ENCODE results near the gene TSPAN4. TPM values are rescaled to one million over a fixed set of nuclear protein-coding genes. Genes with fewer than 3 reads are reported as not detected.

The TSPAN4 gene
- polyA plus RNA-seq, 6 donors from 2014 or later = 1.5 to 3.4 (median 2.8) TPM; not detected in 1

DNA sequence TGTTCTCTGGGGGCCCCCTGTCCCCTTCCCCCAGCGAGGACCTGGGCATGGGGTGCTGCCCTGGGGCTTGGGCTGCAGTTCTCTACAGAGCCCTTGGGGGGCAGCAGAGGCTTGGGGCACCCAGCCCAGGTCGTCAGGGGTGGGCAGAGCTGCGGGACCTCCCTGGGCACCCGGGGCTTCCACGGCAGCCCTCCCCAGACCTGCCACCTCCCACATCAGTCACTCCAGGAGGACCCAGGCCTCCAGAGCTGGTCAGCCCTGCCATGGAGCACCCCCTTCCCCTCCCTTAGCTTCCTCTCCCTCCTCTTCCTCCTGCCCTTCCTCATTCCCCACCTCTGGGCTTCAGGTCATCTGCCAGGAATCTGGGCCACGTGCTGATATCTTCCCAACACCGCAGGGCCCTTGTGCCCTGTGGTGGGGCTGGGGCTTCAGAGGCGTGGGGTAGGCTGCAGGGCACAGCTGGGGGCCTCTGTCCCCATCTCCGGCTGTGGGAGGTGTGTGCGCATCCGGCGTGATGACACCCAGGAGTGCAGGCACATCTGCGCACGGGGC is 5.8 kb downstream of the TSPAN4 start:
- Mint-ChIP-seq H3K36me3 (no peaks in the 10 kb centered on the region), H3K27ac (peak overlapping the region in 1 of 6 donors; percentile 70), H3K4me1 (peaks cover 7 to 23% (median 10%) of the 10 kb centered on the region in 3 donors), H3K9me3 (no peaks in the 10 kb centered on the region), H3K27me3 (peaks cover 0 to 33% (median 5%) of the 10 kb centered on the region in 3 donors), H3K4me3 (peak overlapping the region in 7 of 8 donors; percentile 23 to 77 (median 67))
- DNase-seq (peak; percentile 65), ATAC-seq (ENCODE audit: low read depth in 2 of 2) (peak; percentile 53 to 65)

DNA sequence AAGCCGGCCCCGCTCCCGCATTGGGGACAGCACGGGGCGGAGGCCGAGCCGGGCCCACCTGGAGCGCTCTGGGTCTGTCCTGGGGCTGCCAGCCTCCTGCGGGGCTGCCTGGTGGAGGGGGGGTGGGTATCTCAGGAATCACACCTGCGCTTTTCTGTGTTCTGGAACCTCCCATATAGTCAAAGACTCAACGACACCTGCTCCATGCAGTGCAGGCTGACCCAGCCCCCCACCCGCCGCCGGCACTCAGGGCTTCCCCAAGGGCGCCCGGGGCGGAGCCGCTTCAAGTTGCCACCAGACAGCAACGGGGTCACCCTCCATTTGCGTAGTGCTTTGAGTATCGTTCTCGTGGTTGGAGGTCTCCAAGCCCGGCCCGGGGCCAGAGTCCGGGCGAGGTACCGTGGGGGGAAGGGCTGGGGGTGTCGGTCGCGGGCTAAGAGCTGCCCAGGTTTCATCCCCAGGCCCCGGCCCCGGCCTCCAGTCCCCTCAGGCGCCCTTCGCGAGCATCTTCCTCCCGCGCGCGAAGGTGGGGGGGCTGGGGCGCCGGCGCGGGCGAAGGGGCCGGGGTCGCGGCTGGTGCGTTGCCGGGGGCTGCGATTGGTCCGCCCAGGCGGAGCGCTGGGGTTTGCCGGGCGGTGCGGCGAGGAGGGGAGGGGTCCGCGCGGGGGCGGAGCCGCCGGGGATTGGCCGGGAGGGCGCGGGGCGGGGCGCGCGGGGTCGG is 6.6 kb downstream of the TSPAN4 start:
- no peak for DNase-seq
- peak overlapping the region in 2 of 6 donors; percentile 63 to 66 for H3K27ac Mint-ChIP-seq

DNA sequence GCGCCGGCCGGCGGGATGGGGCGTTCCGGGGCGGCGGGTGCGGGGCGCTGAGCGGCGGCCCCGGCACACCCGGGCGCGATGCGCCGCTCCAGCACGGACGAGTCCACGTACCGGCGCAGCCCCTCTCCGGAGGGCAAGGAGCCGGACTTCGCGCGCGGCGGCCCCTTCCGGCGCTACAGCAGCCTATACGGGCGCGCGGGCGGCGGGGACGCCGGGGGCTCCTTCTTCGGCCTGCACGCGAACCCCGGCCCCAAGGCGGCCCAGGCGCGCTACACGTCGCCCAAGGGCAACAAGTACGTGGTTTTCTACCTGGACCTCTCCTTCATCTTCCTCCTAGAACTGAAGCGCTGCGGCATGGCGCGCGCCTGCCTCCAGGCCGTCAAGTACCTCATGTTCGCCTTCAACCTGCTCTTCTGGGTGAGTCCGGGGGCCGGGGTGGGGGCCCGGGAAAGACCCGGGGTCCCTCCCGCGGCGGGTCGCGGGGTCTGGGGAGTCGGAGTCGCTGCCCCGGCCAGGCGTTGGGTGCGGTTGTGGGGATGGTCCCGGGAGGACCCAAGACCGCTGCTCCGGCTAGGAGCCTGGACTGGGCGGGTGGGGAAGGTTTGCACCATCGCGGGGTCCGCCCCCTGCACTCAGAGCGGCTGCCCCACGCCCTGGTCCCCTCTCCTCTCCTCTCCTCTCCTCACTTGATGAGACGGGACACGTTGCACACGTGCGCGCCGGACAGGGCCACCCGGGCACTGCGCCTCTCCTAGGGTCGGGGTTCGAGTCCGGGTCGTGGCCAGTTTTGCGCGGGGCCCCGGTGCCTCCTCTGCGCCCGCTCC is 7.5 kb downstream of the TSPAN4 start:
- H3K4me1 Mint-ChIP-seq = peaks cover 0 to 8% (median 0%) of the 10 kb centered on the region in 3 donors
- ATAC-seq (ENCODE audit: low read depth in 2 of 2) (peak; percentile 21 to 22), DNase-seq (no peak)
- H3K36me3 Mint-ChIP-seq = no peaks in the 10 kb centered on the region
- H3K27ac Mint-ChIP-seq = no peak overlapping the region
- peak overlapping the region; percentile 33 to 87 (median 69) for H3K4me3 Mint-ChIP-seq
- H3K27me3 Mint-ChIP-seq = peaks cover 0 to 21% (median 0%) of the 10 kb centered on the region in 3 donors
- H3K9me3 Mint-ChIP-seq = no peaks in the 10 kb centered on the region

More for the DNA sequence above, 6.6 kb downstream of the TSPAN4 start:
- H3K36me3 Mint-ChIP-seq = no peaks in the 10 kb centered on the region
- H3K4me3 Mint-ChIP-seq = peak overlapping the region; percentile 27 to 90 (median 84)
- H3K9me3 Mint-ChIP-seq = no peaks in the 10 kb centered on the region
- peaks cover 0 to 27% (median 0%) of the 10 kb centered on the region in 3 donors for H3K27me3 Mint-ChIP-seq
- peak; percentile 47 to 60 for ATAC-seq (ENCODE audit: low read depth in 2 of 2)
- peaks cover 2 to 15% (median 4%) of the 10 kb centered on the region in 3 donors for H3K4me1 Mint-ChIP-seq

DNA sequence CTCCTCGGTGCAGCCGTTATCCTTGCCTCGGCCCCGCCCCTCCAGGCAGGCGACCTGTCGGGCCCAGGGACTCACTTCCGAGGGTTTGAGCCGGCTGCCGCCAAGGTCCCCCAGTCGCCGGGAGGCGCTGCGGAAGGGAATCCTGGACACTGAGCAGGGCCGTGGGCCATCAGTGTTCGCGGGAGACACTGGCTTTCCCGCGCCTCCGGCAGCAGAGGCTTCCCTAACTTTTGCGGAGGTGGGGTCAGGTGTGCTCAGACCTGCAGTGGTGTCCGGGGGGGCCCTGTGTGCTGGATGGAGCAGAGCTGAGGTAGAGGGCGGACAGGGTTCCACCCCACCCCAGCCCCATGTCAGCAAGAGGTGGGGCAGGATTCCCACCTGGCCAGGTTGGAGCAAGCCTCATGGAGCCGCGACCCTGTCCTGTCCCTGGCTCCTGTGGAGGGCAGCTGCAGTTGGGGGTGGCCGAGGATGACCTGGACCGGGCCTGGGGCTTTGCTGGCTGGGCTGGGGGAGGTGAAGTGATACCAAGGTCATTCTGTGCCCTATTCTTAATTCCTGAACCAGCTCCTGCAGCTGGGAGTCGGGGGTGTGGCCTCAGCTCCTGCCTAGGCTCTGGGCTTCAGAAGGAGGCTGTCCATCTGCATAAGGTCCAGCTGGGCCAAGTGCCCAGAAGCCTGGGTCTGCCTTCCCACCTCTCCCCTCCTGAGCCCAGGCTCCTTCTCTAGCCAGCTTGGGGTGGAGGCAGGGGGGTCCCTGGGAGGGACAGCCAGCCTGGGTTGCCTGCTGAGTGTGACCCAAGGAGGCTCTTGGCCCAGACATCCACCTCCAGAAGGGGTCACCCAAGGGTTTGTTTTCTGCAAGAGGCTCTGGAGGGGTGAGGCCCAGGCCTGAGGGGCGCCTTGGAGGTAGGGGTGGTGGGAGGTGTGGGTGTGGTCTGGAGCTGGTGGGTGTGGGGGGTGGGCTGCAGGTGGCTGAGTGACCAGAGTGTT is 8.4 kb downstream of the TSPAN4 start:
- ATAC-seq (ENCODE audit: low read depth in 2 of 2) = no peak
- DNase-seq = no peak
- H3K9me3 Mint-ChIP-seq = no peaks in the 10 kb centered on the region
- H3K4me3 Mint-ChIP-seq = peak overlapping the region in 6 of 8 donors; percentile 28 to 80 (median 68)
- peak overlapping the region in 2 of 6 donors; percentile 12 to 47 for H3K27ac Mint-ChIP-seq
- H3K27me3 Mint-ChIP-seq = peaks cover 0 to 18% (median 0%) of the 10 kb centered on the region in 3 donors
- H3K4me1 Mint-ChIP-seq = peaks cover 0 to 6% (median 0%) of the 10 kb centered on the region in 3 donors
- no peaks in the 10 kb centered on the region for H3K36me3 Mint-ChIP-seq

DNA sequence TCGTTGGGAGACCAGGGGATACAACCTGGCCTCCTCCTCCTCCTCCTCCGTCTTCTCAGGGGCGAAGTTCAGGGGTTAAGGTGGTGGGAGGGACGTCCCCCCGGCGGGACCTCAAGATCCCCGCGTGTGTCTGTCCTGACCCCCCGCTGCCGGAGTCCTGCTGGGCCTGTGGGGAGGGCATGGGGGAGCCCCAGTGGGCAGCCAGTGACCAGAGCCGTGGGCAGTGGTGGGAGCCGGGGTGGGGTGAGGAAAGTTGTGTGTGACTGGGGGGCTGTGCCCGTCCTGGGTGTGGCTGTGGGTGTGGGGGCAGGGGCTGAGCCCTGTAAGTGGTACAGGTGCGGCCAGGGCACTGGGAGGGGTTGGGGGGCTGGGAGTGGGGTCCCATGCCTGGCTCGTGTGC is 10.1 kb downstream of the TSPAN4 start:
- H3K27ac Mint-ChIP-seq = peak overlapping the region in 1 of 6 donors; percentile 64
- no peaks in the 10 kb centered on the region for H3K36me3 Mint-ChIP-seq
- no peaks in the 10 kb centered on the region for H3K9me3 Mint-ChIP-seq
- peak overlapping the region in 1 of 8 donors; percentile 50 for H3K4me3 Mint-ChIP-seq
- DNase-seq = no peak
- peaks cover 0 to 11% (median 0%) of the 10 kb centered on the region in 3 donors for H3K27me3 Mint-ChIP-seq
- ATAC-seq (ENCODE audit: low read depth in 2 of 2) = no peak
- peaks cover 0 to 6% (median 4%) of the 10 kb centered on the region in 3 donors for H3K4me1 Mint-ChIP-seq

GRCh38 chr11:853682-854448 is 11.2 kb downstream of the TSPAN4 start:
- Mint-ChIP-seq H3K27me3 (peaks cover 0 to 5% (median 0%) of the 10 kb centered on the region in 3 donors), H3K27ac (no peak overlapping the region), H3K9me3 (no peaks in the 10 kb centered on the region), H3K36me3 (no peaks in the 10 kb centered on the region), H3K4me3 (no peak overlapping the region), H3K4me1 (peaks cover 0 to 4% (median 0%) of the 10 kb centered on the region in 3 donors)
- ATAC-seq (ENCODE audit: low read depth in 2 of 2) (no peak), DNase-seq (no peak)

- Mint-ChIP-seq H3K4me3 (no peak overlapping the region), H3K4me1 (peaks cover 0 to 4% (median 0%) of the 10 kb centered on the region in 3 donors), H3K27me3 (no peaks in the 10 kb centered on the region), H3K9me3 (no peaks in the 10 kb centered on the region), H3K36me3 (no peaks in the 10 kb centered on the region), H3K27ac (no peak overlapping the region)
- DNase-seq (no peak), ATAC-seq (ENCODE audit: low read depth in 2 of 2) (no peak)
Measured at GRCh38 chr11:854601-855329, 12.1 kb downstream of the TSPAN4 start.

GRCh38 chr11:855330-855674 is 12.7 kb downstream of the TSPAN4 start:
- Mint-ChIP-seq H3K9me3 (no peaks in the 10 kb centered on the region), H3K27ac (no peak overlapping the region), H3K4me3 (no peak overlapping the region), H3K27me3 (no peaks in the 10 kb centered on the region), H3K4me1 (peaks cover 0 to 4% (median 0%) of the 10 kb centered on the region in 3 donors), H3K36me3 (no peaks in the 10 kb centered on the region)
- no peak for ATAC-seq (ENCODE audit: low read depth in 2 of 2)
- no peak for DNase-seq

- Mint-ChIP-seq H3K4me1 (peaks cover 0 to 4% (median 0%) of the 10 kb centered on the region in 3 donors), H3K36me3 (no peaks in the 10 kb centered on the region), H3K9me3 (no peaks in the 10 kb centered on the region), H3K27ac (no peak overlapping the region), H3K4me3 (no peak overlapping the region), H3K27me3 (no peaks in the 10 kb centered on the region)
- ATAC-seq (ENCODE audit: low read depth in 2 of 2) = no peak
- DNase-seq = no peak
Measured at GRCh38 chr11:855796-856195, 13.1 kb downstream of the TSPAN4 start.

GRCh38 chr11:856397-856796 is 13.7 kb downstream of the TSPAN4 start:
- H3K27me3 Mint-ChIP-seq = no peaks in the 10 kb centered on the region
- no peak overlapping the region for H3K4me3 Mint-ChIP-seq
- H3K4me1 Mint-ChIP-seq = peaks cover 0 to 4% (median 0%) of the 10 kb centered on the region in 3 donors
- no peak overlapping the region for H3K27ac Mint-ChIP-seq
- DNase-seq (no peak), ATAC-seq (ENCODE audit: low read depth in 2 of 2) (no peak)
- H3K9me3 Mint-ChIP-seq = no peaks in the 10 kb centered on the region
- H3K36me3 Mint-ChIP-seq = no peaks in the 10 kb centered on the region

DNA sequence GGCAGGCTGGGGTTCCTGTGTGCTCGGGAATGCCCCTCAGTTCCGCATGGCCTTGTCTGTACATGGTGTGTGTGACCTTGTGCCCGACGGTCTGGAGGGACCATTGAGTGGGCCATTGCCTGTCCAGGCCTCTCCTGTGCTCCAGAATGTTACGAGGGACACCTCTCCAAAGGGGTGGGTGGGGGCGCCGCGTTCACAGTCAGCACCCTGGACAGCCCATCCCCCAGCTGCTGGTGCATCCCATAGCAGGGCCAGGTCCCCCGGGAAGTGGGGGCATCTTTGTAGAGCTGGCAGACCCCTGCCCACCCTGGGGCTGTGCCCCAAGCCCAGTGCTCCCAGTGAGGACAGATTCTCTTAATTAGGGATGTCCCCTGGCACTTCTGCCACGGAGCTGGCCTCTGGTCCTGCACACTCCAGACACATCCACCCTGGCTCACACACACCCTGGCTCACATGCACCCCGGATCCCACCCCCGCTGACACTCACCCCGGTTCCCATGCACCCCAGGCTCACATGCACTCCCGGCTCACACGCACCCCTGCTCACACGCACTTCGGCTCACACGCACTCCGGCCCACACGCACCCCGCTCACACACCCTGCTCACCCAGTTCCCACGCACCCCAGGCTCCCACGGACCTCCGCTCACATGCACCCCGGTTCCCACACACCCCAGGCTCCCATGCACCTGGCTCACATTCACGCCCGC is 15.6 kb downstream of the TSPAN4 start:
- no peaks in the 10 kb centered on the region for H3K27me3 Mint-ChIP-seq
- DNase-seq (no peak), ATAC-seq (ENCODE audit: low read depth in 2 of 2) (no peak)
- H3K36me3 Mint-ChIP-seq = no peaks in the 10 kb centered on the region
- H3K27ac Mint-ChIP-seq = peak overlapping the region in 1 of 6 donors; percentile 72
- no peaks in the 10 kb centered on the region for H3K9me3 Mint-ChIP-seq
- no peak overlapping the region for H3K4me3 Mint-ChIP-seq
- peaks cover 0 to 4% (median 0%) of the 10 kb centered on the region in 3 donors for H3K4me1 Mint-ChIP-seq

All from naive B cell (primary cell).